GM19463 (cell line): Measurements from ENCODE around the gene HSPD1.
"Not testable (repeated sequence)": the region's sequence is repeated elsewhere in the genome, so short reads cannot be mapped to it uniquely, and the experiment has no call there.

Experiments used
- ATAC-seq: cut with Tn5 transposase; IDR thresholded peaks from one replicate; pipeline ENCODE4 v1.9.1; 2021; ENCODE audit warnings: mild to moderate bottlenecking, moderate library complexity; ENCODE audit not compliant: unreplicated experiment

HSPD1 gene

DNA sequence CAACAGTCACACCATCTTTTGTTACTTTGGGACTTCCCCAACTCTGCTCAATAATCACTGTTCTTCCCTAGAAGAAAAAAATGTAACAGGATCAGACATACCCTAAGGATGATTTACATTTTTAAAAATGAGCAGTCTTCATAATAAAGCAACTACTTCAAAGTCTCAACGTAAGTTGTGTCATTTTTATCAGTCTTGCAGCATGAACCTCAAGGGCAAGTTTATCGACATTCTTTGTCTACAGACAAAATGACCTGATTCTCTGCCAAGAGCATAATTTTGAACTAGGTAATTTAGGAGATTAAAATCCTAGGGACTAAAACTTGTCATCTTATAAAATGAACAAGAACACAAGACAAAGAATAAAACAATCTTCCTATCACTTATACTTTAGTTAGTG lies 2.3 kb downstream of the HSPD1 start:
- ATAC-seq = no peak

DNA sequence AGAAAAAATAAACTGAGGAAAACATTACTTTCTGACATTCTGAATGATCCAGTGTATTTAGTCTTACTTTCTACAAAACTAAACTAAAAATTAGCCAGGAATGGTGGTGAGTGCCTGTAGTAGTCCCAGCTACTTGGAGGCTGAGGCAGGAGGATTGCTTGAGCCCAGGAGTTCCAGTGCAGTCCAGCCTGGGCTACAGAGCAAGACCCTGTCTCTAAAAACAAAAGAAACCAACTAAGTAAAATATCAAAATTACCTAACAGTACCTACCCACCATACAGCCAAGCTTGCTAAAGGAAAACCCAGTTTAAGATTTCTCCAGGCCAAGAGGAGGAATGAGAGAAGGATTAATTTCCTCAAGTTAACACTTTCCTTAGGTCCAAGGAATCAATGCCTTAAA lies 2.9 kb downstream of the HSPD1 start:
- no peak for ATAC-seq

DNA sequence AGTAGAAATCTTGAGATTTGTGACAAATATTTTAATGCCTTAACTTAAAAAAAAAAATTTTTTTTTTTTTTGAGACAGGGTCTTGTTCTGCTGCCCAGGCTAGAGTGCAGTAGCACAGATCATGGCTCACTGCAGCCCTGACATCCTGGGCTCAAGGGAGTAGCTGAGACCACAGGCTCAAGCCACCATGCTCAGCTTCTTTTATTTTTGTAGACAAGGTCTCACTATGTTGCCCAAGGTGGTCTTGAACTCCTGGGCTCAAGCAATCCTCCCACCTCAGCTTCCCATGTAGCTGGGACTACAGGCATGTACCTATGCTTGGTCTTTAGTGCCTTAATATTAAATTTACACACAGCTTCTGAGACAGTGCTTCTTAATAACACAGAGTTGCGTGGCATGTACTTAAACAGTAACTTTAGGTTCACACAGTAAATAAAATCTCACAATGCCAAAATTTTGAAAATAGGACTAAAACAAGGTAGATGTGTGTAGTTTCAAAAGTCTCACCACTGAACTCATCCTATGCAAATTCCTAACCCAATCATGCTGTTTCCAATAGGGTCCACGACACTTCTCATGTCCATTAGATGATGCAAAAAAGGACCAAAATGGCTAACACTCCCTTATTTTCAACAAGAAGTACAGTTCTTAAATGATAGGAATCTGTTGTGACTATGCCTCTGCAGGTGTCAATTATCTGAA lies 4.1 kb downstream of the HSPD1 start:
- no peak for ATAC-seq

DNA sequence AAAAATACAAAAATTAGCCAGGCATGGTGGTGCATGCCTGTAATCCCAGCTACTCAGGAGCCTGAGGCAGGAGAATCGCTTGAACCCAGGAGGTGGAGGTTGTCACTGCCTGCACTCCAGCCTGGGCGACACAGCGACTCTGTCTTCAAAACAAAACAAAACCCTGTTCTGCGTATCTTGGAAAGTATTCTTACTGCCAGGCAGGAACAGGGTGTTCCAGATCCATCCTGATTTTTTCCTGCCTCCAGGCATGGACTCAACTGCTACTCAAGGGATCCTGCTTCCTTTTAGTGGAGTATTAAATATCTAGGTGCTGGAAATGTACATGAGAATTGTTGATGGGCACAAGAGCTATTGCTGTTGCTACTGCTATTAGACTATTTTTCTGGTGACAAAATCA lies 12.3 kb downstream of the HSPD1 start:
- ATAC-seq = no peak

- ATAC-seq = no peak
Measured at GRCh38 chr2:197486175-197486574, 13.5 kb downstream of the HSPD1 start.

DNA sequence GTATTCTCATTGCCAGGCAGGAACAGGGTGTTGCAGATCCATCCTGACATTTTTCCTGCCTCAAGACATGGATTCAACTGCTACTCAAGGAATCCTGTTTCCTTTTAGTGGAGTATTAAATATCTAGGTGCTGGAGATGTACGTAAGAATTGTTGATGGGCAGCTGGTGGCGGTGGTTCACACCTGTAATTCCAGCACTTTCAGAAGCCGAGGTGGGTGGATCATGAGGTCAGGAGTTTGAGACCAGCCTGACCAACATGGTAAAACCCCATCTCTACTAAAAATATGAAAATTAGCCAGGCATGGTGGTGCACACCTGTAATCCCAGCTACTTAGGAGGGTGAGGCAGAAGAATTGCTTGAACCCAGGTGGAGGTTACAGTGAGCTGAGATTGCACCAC lies 15.4 kb downstream of the HSPD1 start:
- ATAC-seq = not testable (repeated sequence)

DNA sequence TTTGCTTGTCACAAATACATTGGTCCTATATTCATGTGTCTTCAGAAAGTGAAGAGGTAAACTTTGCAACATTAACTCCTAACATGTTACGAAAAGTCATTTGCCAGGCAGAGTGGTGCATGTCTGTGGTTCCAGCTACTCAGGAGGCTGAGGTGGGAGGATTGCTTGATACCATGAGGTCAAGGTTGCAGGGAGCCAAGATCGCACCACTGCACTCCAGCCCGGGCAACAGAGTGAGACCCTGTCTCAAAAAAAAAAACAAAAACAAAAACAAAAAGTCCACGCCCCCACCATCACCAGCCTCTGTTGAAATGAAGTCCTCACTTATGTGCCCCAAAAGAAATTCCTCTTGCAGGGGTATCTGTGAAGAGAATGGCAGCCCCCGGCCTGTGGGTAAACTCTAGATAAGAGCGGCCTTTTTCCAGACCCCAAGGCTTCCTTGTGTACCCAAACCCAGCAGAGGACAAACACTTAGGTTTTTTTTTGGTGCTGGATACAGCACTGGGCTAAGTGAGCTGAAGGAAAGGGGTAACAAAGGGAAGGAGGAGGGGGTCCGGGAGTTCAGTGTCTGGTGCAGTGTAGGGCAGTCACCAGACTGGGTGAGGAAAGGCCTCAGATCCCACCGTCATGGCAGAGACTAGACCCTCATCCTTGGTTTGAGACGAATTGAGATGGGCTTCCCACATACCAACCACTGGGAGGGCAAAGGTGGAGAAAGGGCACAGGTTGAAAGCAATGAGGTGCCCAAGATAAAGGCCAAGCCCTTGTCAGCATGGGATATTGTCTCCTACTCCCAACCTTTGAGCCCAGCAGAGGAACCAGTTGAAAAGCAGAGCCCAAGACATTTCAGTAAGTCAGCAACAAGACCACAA lies 19.2 kb downstream of the HSPD1 start:
- no peak for ATAC-seq

- ATAC-seq = no peak
Measured at GRCh38 chr2:197477797-197478196, 21.8 kb downstream of the HSPD1 start.

DNA sequence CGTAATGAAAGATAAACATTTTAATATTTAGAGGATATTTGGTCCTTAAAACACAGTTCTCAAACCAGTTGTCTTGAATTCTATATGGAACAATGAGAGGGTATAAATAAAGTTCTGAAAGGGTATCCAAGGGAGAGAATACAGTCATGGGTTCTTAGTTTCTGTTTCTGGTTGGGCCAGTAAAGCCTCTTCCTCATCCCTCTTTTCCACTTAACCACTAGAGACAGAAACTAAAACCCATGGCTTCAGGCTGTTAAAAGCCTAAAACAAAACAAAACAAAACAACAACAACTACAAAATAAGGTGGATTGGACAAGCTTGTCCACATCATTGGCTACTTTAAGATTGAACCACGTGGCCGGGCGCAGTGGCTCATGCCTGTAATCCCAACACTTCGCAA lies 27.5 kb downstream of the HSPD1 start:
- no peak for ATAC-seq

- no peak for ATAC-seq
Measured at GRCh38 chr2:197464175-197464574, 35.5 kb downstream of the HSPD1 start.

DNA sequence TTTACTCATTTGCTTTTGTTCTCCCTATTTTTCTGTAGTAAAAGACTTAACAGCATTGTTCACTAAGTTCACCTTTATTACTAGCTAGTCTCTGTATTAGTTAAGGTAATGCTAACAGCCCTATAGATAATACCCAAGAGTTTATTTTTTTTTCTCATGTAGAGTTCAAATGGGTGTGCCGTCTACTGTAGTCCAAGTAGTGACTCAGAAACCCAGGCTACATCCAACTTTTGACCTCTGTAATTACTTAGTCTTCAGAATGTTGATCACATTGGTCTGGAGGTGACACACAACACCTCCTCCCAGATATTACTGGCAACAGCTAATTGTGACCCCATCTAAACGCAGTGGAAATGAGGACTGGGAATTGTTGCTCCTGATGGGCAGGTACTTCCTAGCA lies 38.6 kb downstream of the HSPD1 start:
- ATAC-seq = no peak

- no peak for ATAC-seq
Measured at GRCh38 chr2:197460649-197461048, 39.0 kb downstream of the HSPD1 start.

- ATAC-seq = no peak
Measured at GRCh38 chr2:197455428-197455827, 44.2 kb downstream of the HSPD1 start.

- no peak for ATAC-seq
Measured at GRCh38 chr2:197454923-197455322, 44.7 kb downstream of the HSPD1 start.

DNA sequence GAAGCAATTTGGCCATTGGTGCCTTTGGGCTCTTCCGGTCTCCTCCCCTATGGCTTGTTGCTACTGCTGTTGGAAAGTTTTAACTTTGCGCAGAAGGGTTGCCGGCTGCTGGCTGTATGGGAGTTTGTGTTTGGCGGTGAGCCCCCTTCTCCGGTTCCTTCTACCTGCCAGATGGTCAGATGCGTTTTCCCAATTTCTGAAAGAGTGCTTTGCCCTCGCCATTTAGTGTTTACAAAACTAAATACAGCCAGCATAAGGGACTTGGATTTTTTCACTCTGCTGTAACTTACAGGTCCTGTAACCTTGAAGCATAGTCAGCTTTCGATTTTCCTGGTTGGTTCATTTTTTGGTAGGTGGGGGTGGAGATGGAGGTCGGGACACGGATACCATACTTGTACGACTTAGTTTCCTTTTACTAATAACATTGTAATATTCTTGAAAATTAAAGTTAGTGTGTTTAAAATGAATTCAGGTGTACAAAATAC lies 45.7 kb downstream of the HSPD1 start:
- ATAC-seq = peak; percentile 17

DNA sequence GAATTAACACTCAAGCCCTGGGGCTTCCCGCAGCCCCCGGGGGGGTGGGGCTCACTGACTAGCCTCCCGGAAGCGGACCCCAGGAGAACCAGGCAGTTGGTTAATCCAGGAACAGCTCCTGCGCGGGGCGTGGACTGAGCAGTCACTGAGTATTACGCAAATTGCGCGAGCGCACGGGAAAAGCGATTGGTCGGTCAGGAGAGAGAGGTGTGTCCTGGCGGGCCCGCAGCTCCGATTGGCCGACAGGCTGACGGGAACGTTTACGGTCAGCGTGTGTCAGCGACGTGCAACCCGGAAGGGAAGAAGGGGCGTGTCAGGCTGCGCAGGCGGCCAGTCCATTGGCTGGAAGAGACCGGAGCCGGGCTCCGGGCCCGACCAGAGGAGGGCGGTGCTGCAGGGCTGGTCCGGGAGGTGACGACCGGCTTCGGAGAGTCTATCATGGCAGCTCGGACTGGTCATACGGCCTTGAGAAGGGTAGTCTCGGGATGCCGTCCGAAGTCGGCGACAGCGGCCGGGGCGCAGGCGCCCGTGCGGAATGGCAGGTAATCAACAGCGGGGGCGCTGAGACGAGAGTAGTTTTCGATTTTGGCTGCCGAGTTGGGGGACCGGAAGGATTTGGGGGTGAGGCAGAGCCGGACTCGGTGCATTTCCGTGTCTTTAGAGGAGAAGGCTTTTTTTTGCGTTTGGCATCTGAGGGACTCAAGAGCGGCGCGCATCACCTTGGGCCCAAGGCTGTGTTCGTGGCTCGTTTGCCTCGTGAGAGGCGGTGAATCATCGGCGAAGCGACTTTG lies 46.3 kb downstream of the HSPD1 start, which contains the start of gene COQ10B:
TSS of gene COQ10B (plus strand) at position 430 of the 791 bp plus-strand sequence. CDS start at position 439, 9 bp downstream.
- peak; percentile 91 for ATAC-seq

- no peak for ATAC-seq
Measured at GRCh38 chr2:197452754-197453122, 46.9 kb downstream of the HSPD1 start.

DNA sequence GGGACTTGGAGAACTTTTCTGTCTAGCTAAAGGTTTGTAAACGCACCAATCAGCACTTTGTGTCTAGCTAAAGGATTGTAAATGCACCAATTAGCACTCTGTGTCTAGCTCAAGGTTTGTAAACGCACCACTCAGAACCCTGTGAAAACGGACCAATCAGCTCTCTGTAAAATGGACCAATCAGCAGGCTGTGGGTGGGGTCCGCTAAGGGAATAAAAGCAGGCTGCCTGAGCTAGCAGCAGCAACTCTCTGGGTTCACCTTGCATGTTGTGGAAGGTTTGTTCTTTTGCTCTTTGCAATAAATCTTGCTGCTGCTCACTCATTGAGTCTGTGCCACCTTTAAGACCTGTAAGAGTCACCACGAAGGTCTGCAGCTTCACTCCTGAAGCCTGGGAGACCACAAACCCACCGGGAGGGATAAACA lies 48.7 kb downstream of the HSPD1 start:
- ATAC-seq = not testable (repeated sequence)

- no peak for ATAC-seq
Measured at GRCh38 chr2:197450465-197450864, 49.2 kb downstream of the HSPD1 start.

GRCh38 chr2:197446844-197447243 lies 52.8 kb downstream of the HSPD1 start:
- no peak for ATAC-seq

DNA sequence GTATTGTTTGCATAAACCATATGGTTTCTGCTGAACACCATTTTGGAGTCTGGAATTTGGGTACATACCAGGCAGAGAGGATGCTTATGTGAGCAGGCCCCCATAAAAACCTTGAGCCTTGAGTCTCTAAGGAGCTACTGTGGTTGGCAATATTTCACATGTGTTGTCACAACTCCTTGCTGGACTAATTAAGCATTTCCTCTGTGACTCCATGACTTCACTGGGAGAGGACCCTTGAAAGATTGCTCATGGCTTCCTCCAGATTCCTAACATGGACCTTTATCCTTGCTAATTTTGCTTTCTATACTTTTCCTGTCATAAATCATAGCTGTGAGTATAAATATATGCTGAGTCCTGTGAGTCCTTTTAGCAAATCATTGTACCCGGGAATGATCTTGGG lies 53.9 kb downstream of the HSPD1 start:
- no peak for ATAC-seq
